ENCODE results near the gene CDK14. TPM values are rescaled to one million over a fixed set of nuclear protein-coding genes. Genes with fewer than 3 reads are reported as not detected.

CDK14 gene
- total RNA-seq, 4 donors from 2014 or later: 29.3 to 37.8 (median 33.0) TPM

GRCh38 chr7:91046322-91047089 lies 450.4 kb downstream of the CDK14 start:
- peaks cover 51 to 61% of the 10 kb centered on the region in 2 donors for H3K4me1 ChIP-seq
- H3K27ac ChIP-seq: peak overlapping the region; percentile 25 to 78 (median 64)
- H3K27me3 ChIP-seq: no peaks in the 10 kb centered on the region
- TF ChIP-seq, protein P1, sequence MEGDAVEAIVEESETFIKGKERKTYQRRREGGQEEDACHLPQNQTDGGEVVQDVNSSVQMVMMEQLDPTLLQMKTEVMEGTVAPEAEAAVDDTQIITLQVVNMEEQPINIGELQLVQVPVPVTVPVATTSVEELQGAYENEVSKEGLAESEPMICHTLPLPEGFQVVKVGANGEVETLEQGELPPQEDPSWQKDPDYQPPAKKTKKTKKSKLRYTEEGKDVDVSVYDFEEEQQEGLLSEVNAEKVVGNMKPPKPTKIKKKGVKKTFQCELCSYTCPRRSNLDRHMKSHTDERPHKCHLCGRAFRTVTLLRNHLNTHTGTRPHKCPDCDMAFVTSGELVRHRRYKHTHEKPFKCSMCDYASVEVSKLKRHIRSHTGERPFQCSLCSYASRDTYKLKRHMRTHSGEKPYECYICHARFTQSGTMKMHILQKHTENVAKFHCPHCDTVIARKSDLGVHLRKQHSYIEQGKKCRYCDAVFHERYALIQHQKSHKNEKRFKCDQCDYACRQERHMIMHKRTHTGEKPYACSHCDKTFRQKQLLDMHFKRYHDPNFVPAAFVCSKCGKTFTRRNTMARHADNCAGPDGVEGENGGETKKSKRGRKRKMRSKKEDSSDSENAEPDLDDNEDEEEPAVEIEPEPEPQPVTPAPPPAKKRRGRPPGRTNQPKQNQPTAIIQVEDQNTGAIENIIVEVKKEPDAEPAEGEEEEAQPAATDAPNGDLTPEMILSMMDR (IDR thresholded peaks at IDR 0.05): peak in 4 of 6 experiments; percentile 6 to 60 (median 44)
- no peak for TF ChIP-seq POLR2A (IDR thresholded peaks at IDR 0.05)
- no peak for DNase-seq
- 70 to 74% methylated on average over 2 of the region's 2 CpGs for WGBS, 2 donors
- H3K9me3 ChIP-seq: no peaks in the 10 kb centered on the region
- H3K36me3 ChIP-seq: no peaks in the 10 kb centered on the region
- intact Hi-C loops (cut with DNase I): no loop called here
- no peak overlapping the region for H3K4me3 ChIP-seq (replicated peaks in 1 of 3)

DNA sequence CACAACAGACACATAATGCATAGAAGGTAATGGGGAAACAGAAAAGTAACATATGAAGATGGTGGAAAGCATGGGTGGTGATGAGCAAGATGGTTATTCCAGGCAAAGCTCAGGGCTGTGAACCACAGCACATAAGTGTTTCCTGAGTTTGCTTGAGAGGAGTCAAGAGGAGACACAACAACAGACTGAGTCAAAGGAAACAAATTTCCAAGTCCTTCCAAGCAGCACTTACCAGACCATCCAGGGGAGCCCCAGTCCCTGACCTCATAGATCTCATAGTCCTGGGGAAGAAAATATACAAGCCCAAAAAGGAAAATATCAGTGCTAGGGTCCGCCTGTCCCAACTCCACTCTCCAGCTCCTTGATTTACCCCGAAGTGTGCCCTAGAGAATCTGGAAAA lies 451.5 kb downstream of the CDK14 start:
- peaks cover 51 to 57% of the 10 kb centered on the region in 2 donors for H3K4me1 ChIP-seq
- no peak overlapping the region for H3K4me3 ChIP-seq (replicated peaks in 1 of 3)
- no peaks in the 10 kb centered on the region for H3K27me3 ChIP-seq
- H3K27ac ChIP-seq: peak overlapping the region; percentile 1 to 78 (median 56)
- intact Hi-C loops (cut with DNase I): no loop called here
- H3K9me3 ChIP-seq: no peaks in the 10 kb centered on the region
- TF ChIP-seq, protein P1 (IDR thresholded peaks at IDR 0.05): no peak
- no peak for TF ChIP-seq POLR2A (IDR thresholded peaks at IDR 0.05)
- no peaks in the 10 kb centered on the region for H3K36me3 ChIP-seq
- DNase-seq: peak; percentile 55 to 60
- WGBS, 2 donors: 89 to 94% methylated on average over 2 of the region's 2 CpGs

DNA sequence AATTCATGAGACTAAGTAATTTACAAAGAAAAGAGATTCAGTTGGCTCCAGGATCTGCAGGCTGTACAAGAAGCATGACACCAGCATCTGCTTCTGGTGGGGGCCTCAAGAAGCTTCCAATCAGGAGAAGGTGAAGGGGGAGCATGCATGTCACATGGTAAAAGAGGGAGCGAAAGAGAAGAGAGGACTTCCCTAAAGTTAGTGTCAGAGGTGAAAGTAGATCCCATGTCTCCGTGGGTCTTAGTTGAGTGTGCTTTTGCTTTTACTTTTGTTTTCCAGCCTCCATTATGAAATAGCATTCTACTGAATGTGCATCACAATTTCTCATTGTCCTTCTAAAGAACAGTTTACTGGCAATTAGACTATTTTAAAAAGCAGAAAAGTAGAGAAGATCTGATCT lies 454.6 kb downstream of the CDK14 start:
- 65 to 86% methylated on average over 2 of the region's 2 CpGs for WGBS, 2 donors
- intact Hi-C loops (cut with DNase I): no loop called here
- H3K4me3 ChIP-seq (replicated peaks in 1 of 3): no peak overlapping the region
- TF ChIP-seq, protein P1 (IDR thresholded peaks at IDR 0.05): no peak
- TF ChIP-seq POLR2A (IDR thresholded peaks at IDR 0.05): no peak
- peaks cover 31 to 32% of the 10 kb centered on the region in 2 donors for H3K4me1 ChIP-seq
- no peak overlapping the region for H3K27ac ChIP-seq
- DNase-seq: no peak
- no peaks in the 10 kb centered on the region for H3K36me3 ChIP-seq
- H3K9me3 ChIP-seq: no peaks in the 10 kb centered on the region
- H3K27me3 ChIP-seq: no peaks in the 10 kb centered on the region

GRCh38 chr7:91051966-91052365 lies 455.8 kb downstream of the CDK14 start:
- H3K27me3 ChIP-seq: no peaks in the 10 kb centered on the region
- intact Hi-C loops (cut with DNase I): no loop called here
- H3K27ac ChIP-seq: no peak overlapping the region
- H3K36me3 ChIP-seq: no peaks in the 10 kb centered on the region
- WGBS, 2 donors: 92 to 100% methylated on average over 3 of the region's 3 CpGs
- H3K4me3 ChIP-seq (replicated peaks in 1 of 3): no peak overlapping the region
- no peak for DNase-seq
- TF ChIP-seq POLR2A (IDR thresholded peaks at IDR 0.05): no peak
- TF ChIP-seq, protein P1 (IDR thresholded peaks at IDR 0.05): no peak
- no peaks in the 10 kb centered on the region for H3K9me3 ChIP-seq
- peaks cover 19% of the 10 kb centered on the region in 2 donors for H3K4me1 ChIP-seq

DNA sequence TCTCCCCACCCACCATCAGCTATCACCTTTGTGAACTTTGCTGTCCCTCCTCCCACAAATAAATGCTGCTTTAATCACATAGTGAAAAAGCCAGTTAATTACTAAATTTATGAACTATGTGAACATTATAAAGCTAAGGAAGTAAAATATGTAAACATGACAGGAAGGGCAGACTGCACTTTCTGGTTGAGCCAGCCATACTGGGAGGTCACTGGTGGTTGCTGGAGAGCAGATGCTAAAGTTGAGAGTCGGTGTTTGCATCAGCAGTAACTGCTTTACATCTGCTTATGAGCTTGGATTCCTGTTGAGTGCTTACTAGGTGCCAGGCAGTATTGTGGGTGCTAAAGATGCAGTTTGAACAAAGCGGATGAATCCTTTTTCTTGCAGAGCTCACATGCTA lies 458.3 kb downstream of the CDK14 start:
- TF ChIP-seq, protein P1 (IDR thresholded peaks at IDR 0.05): no peak
- no peak for TF ChIP-seq POLR2A (IDR thresholded peaks at IDR 0.05)
- Histone ChIP-seq H3K27me3 (no peaks in the 10 kb centered on the region), H3K4me1 (peaks cover 3 to 9% of the 10 kb centered on the region in 2 donors), H3K9me3 (no peaks in the 10 kb centered on the region), H3K27ac (no peak overlapping the region), H3K36me3 (no peaks in the 10 kb centered on the region), H3K4me3 (replicated peaks in 1 of 3) (no peak overlapping the region)
- intact Hi-C loops (cut with DNase I): no loop called here
- DNase-seq: no peak
- WGBS, 2 donors: 79 to 81% methylated on average over 2 of the region's 2 CpGs
